HCT116 (cell line): ENCODE results near the gene FER. TPM values are rescaled to one million over a fixed set of nuclear protein-coding genes. Genes with fewer than 3 reads are reported as not detected.

Experiments
- ATAC-seq: fragments of 200-7000 bp; cut with Tn5 transposase; 2 replicates; pipeline ENCODE4 v1.9.1; 2020; ENCODE audit warnings: mild to moderate bottlenecking, moderate library complexity
- BruUV-seq: library from RNA; stranded (reverse); fragments of 400-500 nt; replicated peaks from 2 replicates; lab custom pipeline; 2021; lab: Mats Ljungman, UMichigan
- CTCF ChIA-PET: fragments of 300-600 bp; sonication (Branson Sonifier 250); formaldehyde crosslinking; loops from one replicate; lab custom pipeline; 2021; ENCODE audit warnings: antibody characterized with exemption; lab: Charles Lee
- POLR2A ChIA-PET: fragments of 300-600, 350-600 bp; sonication (Branson Sonifier 250); formaldehyde crosslinking; loops from one replicate; lab custom pipeline; 2021; ENCODE audit warnings: antibody characterized with exemption; lab: Charles Lee
- RAD21 ChIA-PET, 2 experiments: fragments of 300-600 bp; sonication (Branson Sonifier 250); formaldehyde crosslinking; loops; one replicate each; lab custom pipeline; 2023; ENCODE audit warnings: low total read pairs in 2 of 2; ENCODE audit not compliant: uncharacterized antibody in 2 of 2, unreplicated experiment in 2 of 2, low non-redundant PET in 1 of 2; lab: Charles Lee
- DNase-seq: peaks from one replicate; pipeline ENCODE4 v3.0.0-alpha.2; 2010; ENCODE audit warnings: low read depth, low spot score
- H2AFZ ChIP-seq: fragments of 200-600 bp; shearing (Covaris generic), sonication (generic); 2 replicates; pipeline ENCODE4 v1.6.1; 2017; ENCODE audit warnings: low read depth, mixed run types, mixed read lengths, antibody characterized with exemption, low read length; ENCODE audit not compliant: poor library complexity, severe bottlenecking
- H3K27ac ChIP-seq: 2 replicates; pipeline ENCODE4 v1.5.1; 2012; ENCODE audit warnings: low read depth, low read length
- H3K27me3 ChIP-seq: fragments of 200-600 bp; sonication (generic); 2 replicates; pipeline ENCODE4 v1.6.1; 2016; ENCODE audit warnings: mixed run types, low read length, mixed read lengths; ENCODE audit not compliant: insufficient read depth
- H3K36me3 ChIP-seq, 2 experiments: fragments of 200-500 bp in 1 of 2; fragments of 200-600 bp in 1 of 2; sonication (Bioruptor generic) in 1 of 2; sonication (generic) in 1 of 2; 2 replicates each; pipeline versions ENCODE4 v1.5.1 to v1.6.1; 2014 to 2016; ENCODE audit warnings: low read length in 2 of 2, inconsistent platforms in 1 of 2, mixed read lengths in 1 of 2, mixed run types in 1 of 2; ENCODE audit not compliant: insufficient read depth in 2 of 2, control insufficient read depth in 1 of 2
- H3K4me1 ChIP-seq, 2 experiments: fragments of 200-600 bp in 1 of 2; sonication (generic) in 1 of 2; 2 replicates each; pipeline versions ENCODE4 v1.5.1 to v1.6.1; 2012 to 2017; ENCODE audit warnings: low read length in 2 of 2, inconsistent platforms in 1 of 2, mild to moderate bottlenecking in 1 of 2, mixed read lengths in 1 of 2, mixed run types in 1 of 2, moderate library complexity in 1 of 2; ENCODE audit not compliant: insufficient read depth in 2 of 2, control insufficient read depth in 1 of 2
- H3K4me2 ChIP-seq: fragments of 200-600 bp; sonication (generic); 2 replicates; pipeline ENCODE4 v1.6.1; 2017; ENCODE audit warnings: mixed run types, low read length, mixed read lengths
- H3K4me3 ChIP-seq, 2 experiments: fragments of 200-600 bp in 1 of 2; sonication (generic) in 1 of 2; replicated peaks in 1 of 2; 2 replicates each; pipeline ENCODE4 v1.5.1; 2011 to 2016; ENCODE audit warnings: low read length in 2 of 2, control low read depth in 1 of 2, low read depth in 1 of 2, mild to moderate bottlenecking in 1 of 2, mixed read lengths in 1 of 2, mixed run types in 1 of 2
- H3K79me2 ChIP-seq: fragments of 200-600 bp; sonication (generic); 2 replicates; pipeline ENCODE4 v1.6.1; 2017; ENCODE audit warnings: mild to moderate bottlenecking, mixed run types, low read length, moderate library complexity, mixed read lengths; ENCODE audit not compliant: insufficient read depth
- H3K9ac ChIP-seq: fragments of 200-600 bp; sonication (generic); 2 replicates; pipeline ENCODE4 v1.6.1; 2016; ENCODE audit warnings: low read length, mixed read lengths
- H3K9me2 ChIP-seq: fragments of 200-600 bp; sonication (generic), shearing (Covaris generic); 2 replicates; pipeline ENCODE4 v1.6.1; 2017; ENCODE audit warnings: mixed run types, mild to moderate bottlenecking, moderate library complexity; ENCODE audit not compliant: insufficient read depth
- H3K9me3 ChIP-seq, 2 experiments: fragments of 200-500 bp in 1 of 2; fragments of 200-600 bp in 1 of 2; sonication (Bioruptor generic) in 1 of 2; sonication (generic) in 1 of 2; 2 replicates each; pipeline ENCODE4 v1.6.1; 2014 to 2017; ENCODE audit warnings: low read length in 2 of 2, mixed read lengths in 2 of 2, inconsistent platforms in 1 of 2, low read depth in 1 of 2, mild to moderate bottlenecking in 1 of 2, mixed run types in 1 of 2, moderate library complexity in 1 of 2; ENCODE audit not compliant: control insufficient read depth in 1 of 2, insufficient read depth in 1 of 2
- H4K20me1 ChIP-seq: fragments of 200-600 bp; sonication (generic), shearing (Covaris generic); 2 replicates; pipeline ENCODE4 v1.6.1; 2017; ENCODE audit warnings: mixed run types, mild to moderate bottlenecking, moderate library complexity; ENCODE audit not compliant: insufficient read depth
- CBX3 ChIP-seq: IDR thresholded peaks from 2 replicates; pipeline ENCODE4 v1.6.1; 2012; ENCODE audit warnings: low read depth
- CEBPB ChIP-seq: IDR thresholded peaks from 2 replicates; pipeline ENCODE4 v1.6.1; 2012; ENCODE audit warnings: low read depth
- EGR1 ChIP-seq: IDR thresholded peaks from 2 replicates; pipeline ENCODE4 v1.6.1; 2012; ENCODE audit warnings: low read depth
- ELF1 ChIP-seq: IDR thresholded peaks from 2 replicates; pipeline ENCODE4 v1.6.1; 2012; ENCODE audit warnings: low read depth, borderline replicate concordance
- EZH2 ChIP-seq: fragments of 200-600 bp; sonication (generic); IDR thresholded peaks from 2 replicates; pipeline ENCODE4 v1.6.1; 2017; ENCODE audit warnings: antibody characterized with exemption, mixed run types
- FOSL1 ChIP-seq: IDR thresholded peaks from 2 replicates; pipeline ENCODE4 v1.6.1; 2012; ENCODE audit warnings: low read depth
- JUND ChIP-seq: IDR thresholded peaks from 2 replicates; pipeline ENCODE4 v1.6.1; 2012
- POLR2A ChIP-seq: IDR thresholded peaks from 2 replicates; pipeline ENCODE4 v1.7.0; 2011; ENCODE audit warnings: borderline replicate concordance; ENCODE audit not compliant: insufficient read depth, insufficient read length; ENCODE audit errors: extremely low read depth
- POLR2AphosphoS5 ChIP-seq: IDR thresholded peaks from 2 replicates; pipeline ENCODE4 v1.6.1; 2011; ENCODE audit warnings: mild to moderate bottlenecking, low read depth, low read length, moderate library complexity
- RAD21 ChIP-seq: IDR thresholded peaks from 2 replicates; pipeline ENCODE4 v1.6.1; 2012; ENCODE audit warnings: low read depth, mild to moderate bottlenecking
- REST ChIP-seq: IDR thresholded peaks from 2 replicates; pipeline ENCODE4 v1.6.1; 2012; ENCODE audit warnings: low read depth
- SIN3A ChIP-seq: IDR thresholded peaks from 2 replicates; pipeline ENCODE4 v1.6.1; 2012; ENCODE audit warnings: low read depth
- SP1 ChIP-seq: IDR thresholded peaks from 2 replicates; pipeline ENCODE4 v1.6.1; 2012; ENCODE audit warnings: low read depth
- SRF ChIP-seq: IDR thresholded peaks from 2 replicates; pipeline ENCODE4 v1.6.1; 2012; ENCODE audit warnings: low read depth
- TCF7L2 ChIP-seq: IDR thresholded peaks from 2 replicates; pipeline ENCODE4 v1.7.0; 2011; ENCODE audit warnings: borderline replicate concordance, inconsistent platforms; ENCODE audit not compliant: insufficient read depth, insufficient read length; ENCODE audit errors: extremely low read depth
- YY1 ChIP-seq: IDR thresholded peaks from 2 replicates; pipeline ENCODE4 v1.6.1; 2011; ENCODE audit warnings: low read length, low read depth, moderate library complexity, mild to moderate bottlenecking; ENCODE audit not compliant: insufficient replicate concordance; ENCODE audit errors: extremely low read depth
- ZBTB33 ChIP-seq: IDR thresholded peaks from 2 replicates; pipeline ENCODE4 v1.6.1; 2011; ENCODE audit warnings: mild to moderate bottlenecking, low read length, moderate library complexity; ENCODE audit not compliant: insufficient replicate concordance; ENCODE audit errors: extremely low read depth
- ZFX ChIP-seq: fragments of 450-650 bp; IDR thresholded peaks from 2 replicates; pipeline ENCODE4 v1.6.1; 2017
- ZNF274 ChIP-seq: fragments of 200-500 bp; sonication (Bioruptor generic); IDR thresholded peaks from 2 replicates; pipeline ENCODE4 v1.6.1; 2014; ENCODE audit warnings: mild to moderate bottlenecking, low read depth, low read length, inconsistent platforms
- intact Hi-C: fragments of 100-400 bp; cut with micrococcal nuclease; formaldehyde crosslinking; loops from 2 replicates; pipeline ENCODE4 v1.10.0; 2022
- total RNA-seq: library from RNA; stranded (reverse); gene quantifications from one replicate; pipeline ENCODE4 v1.2.1, GENCODE V29; 2021; ENCODE audit not compliant: unreplicated experiment
- TF ChIP-seq, protein P1 (sequence below): IDR thresholded peaks from 2 replicates; pipeline ENCODE4 v1.6.1; 2012
- TF ChIP-seq, protein P2 (sequence below), 3 experiments: fragments of 200-600 bp in 1 of 3; sonication (generic) in 1 of 3; IDR thresholded peaks in 2 of 3; conservative IDR thresholded peaks in 1 of 3; 2 replicates each; pipeline ENCODE4 v1.5.1; 2012 to 2017; ENCODE audit warnings: low read depth in 2 of 3, low read length in 2 of 3, antibody characterized with exemption in 1 of 3, borderline replicate concordance in 1 of 3, control low read depth in 1 of 3, mild to moderate bottlenecking in 1 of 3, mixed read lengths in 1 of 3, mixed run types in 1 of 3, moderate library complexity in 1 of 3; ENCODE audit not compliant: insufficient read depth in 1 of 3
- TF ChIP-seq, protein P3 (sequence below): IDR thresholded peaks from 2 replicates; pipeline ENCODE4 v1.6.1; 2012

FER gene
- total RNA-seq, 1 experiment from 2014 or later: 32.0 TPM

DNA sequence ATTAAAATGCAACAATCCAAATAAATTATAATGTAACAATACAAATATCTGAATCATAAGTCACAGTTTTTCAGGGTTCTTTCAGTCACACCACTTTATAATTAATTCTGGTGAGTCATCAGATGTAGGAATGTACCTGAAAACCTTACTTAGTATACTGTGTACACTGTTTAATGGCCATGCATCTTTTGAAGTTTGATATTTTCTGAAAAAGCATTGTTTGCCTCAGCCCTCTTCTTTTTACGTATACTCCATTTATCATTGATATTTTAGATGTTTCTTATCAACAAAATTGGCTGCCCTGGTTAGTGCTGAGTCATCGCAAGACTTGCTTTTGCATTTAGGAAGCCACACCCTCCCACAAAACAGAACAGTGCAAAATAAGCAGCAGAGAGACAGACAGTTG, 443.5 kb downstream of the FER start:
- Histone ChIP-seq H3K27me3 (no peaks in the 10 kb centered on the region), H2AFZ (no peak overlapping the region), H3K79me2 (no peaks in the 10 kb centered on the region), H3K9me2 (no peaks in the 10 kb centered on the region), H4K20me1 (no peaks in the 10 kb centered on the region), H3K9ac (no peak overlapping the region), H3K27ac (peak overlapping the region; percentile 18; the same call in 1 of the 2 replicates), H3K36me3 (no peaks in the 10 kb centered on the region), H3K4me2 (peak overlapping the region; percentile 69), H3K9me3 (no peaks in the 10 kb centered on the region), H3K4me1 (peaks cover 25 to 38% of the 10 kb centered on the region in 2 experiments), H3K4me3 (peak overlapping the region in 1 of 2 experiments; percentile 1; a peak in 1 of 4 replicates)
- no TSS peak for BruUV-seq
- intact Hi-C loops: no loop called here
- peak; percentile 88 for ATAC-seq
- DNase-seq: peak; percentile 64
- RAD21 ChIA-PET: no interaction called here
- POLR2A ChIA-PET: no interaction called here
- CTCF ChIA-PET: no interaction called here
- TF ChIP-seq YY1 (no peak), ZFX (no peak), TCF7L2 (peak; percentile 55), CEBPB (peak; percentile 36; the same call in 1 of the 2 replicates), POLR2AphosphoS5 (no peak), ZNF274 (no peak), POLR2A (no peak), EZH2 (no peak), JUND (peak; percentile 82), FOSL1 (peak; percentile 89), RAD21 (no peak), REST (no peak), SP1 (peak; percentile 46), SRF (no peak; the same call in 1 of the 2 replicates), EGR1 (no peak), ELF1 (no peak), ZBTB33 (no peak), SIN3A (no peak), CBX3 (0 out of 2 replicates have a peak, but pooled peaks have one; percentile 39)
- TF ChIP-seq, protein P1, sequence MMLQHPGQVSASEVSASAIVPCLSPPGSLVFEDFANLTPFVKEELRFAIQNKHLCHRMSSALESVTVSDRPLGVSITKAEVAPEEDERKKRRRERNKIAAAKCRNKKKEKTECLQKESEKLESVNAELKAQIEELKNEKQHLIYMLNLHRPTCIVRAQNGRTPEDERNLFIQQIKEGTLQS: no peak
- TF ChIP-seq, protein P2, sequence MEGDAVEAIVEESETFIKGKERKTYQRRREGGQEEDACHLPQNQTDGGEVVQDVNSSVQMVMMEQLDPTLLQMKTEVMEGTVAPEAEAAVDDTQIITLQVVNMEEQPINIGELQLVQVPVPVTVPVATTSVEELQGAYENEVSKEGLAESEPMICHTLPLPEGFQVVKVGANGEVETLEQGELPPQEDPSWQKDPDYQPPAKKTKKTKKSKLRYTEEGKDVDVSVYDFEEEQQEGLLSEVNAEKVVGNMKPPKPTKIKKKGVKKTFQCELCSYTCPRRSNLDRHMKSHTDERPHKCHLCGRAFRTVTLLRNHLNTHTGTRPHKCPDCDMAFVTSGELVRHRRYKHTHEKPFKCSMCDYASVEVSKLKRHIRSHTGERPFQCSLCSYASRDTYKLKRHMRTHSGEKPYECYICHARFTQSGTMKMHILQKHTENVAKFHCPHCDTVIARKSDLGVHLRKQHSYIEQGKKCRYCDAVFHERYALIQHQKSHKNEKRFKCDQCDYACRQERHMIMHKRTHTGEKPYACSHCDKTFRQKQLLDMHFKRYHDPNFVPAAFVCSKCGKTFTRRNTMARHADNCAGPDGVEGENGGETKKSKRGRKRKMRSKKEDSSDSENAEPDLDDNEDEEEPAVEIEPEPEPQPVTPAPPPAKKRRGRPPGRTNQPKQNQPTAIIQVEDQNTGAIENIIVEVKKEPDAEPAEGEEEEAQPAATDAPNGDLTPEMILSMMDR (IDR thresholded peaks at IDR 0.05 in 2 of 3, conservative IDR thresholded peaks at IDR 0.05 in 1 of 3; ENCODE audit: borderline replicate concordance in 1 of 3, insufficient read depth in 1 of 3, low read depth in 2 of 3, low read length in 2 of 3): no peak
- TF ChIP-seq, protein P3, sequence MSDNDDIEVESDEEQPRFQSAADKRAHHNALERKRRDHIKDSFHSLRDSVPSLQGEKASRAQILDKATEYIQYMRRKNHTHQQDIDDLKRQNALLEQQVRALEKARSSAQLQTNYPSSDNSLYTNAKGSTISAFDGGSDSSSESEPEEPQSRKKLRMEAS: no peak
